ENCODE results near the gene RSPO1.
"Not testable (repeated sequence)": the region's sequence is repeated elsewhere in the genome, so short reads cannot be mapped to it uniquely, and the experiment has no call there.

The RSPO1 gene, protein sequence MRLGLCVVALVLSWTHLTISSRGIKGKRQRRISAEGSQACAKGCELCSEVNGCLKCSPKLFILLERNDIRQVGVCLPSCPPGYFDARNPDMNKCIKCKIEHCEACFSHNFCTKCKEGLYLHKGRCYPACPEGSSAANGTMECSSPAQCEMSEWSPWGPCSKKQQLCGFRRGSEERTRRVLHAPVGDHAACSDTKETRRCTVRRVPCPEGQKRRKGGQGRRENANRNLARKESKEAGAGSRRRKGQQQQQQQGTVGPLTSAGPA

DNA sequence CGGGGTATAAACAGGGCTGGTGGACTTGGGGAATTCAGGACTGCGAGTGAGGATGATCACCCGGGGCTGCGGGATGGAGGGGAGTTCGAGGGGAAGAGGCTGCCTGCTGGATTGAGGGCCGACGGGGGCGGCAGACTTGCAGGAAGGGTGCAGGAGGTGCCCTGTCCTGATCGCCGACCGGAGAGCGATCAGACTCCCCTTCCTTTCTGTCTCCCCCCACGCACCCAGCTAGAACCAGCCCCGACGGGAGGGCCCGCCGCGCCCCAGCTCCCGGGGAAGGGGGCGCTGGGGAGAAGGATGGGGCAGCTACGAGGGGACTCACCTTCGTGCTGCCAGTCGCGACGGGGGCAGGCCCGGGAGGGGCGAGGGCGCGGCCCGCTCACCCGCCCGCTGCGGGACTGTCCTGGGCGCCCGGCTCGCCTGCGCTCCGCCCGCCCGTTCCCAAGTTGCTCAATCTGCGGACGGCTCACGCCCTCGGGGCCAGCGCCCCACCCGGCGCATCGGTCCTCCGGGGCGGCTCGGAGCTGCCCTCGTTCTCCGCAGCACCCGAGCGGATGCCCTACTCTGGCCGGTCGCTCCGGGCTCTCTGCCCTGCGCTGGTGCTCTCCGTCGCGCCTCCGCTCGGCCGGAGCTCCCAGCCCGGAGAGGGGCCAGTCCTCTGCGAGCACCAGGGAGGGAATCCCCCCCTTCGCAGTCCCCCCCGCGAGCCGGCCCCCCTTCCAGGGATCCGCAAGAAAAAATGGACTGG lies at the start of gene RSPO1:
Gene RSPO1 (minus strand): TSS at position 649 of the 748 bp plus-strand sequence. CDS start 5,231 bp downstream, outside the sequence.
- DNase-seq (ENCODE audit: low read depth in 1 of 2, low spot score in 1 of 2), result no peak

DNA sequence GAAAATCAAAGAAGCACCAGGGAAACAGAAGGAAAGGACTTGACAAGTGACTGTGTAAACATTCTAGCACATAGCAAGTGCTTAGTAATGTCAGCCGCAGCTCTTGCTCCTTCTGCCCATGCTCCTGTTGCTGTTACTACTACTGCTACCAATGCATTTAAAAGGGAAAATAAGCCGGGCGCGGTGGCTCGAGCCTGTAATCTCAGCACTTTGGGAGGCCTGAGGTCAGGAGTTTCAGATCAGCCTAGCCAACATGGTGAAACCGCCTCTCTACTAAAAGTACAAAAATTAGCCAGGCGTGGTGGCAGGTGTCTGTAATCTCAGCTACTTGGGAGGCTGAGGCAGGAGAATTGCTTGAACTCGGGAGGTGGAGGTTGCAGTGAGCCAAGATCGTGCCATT lies 49.5 kb upstream of the RSPO1 start:
- DNase-seq (ENCODE audit: low read depth in 1 of 2, low spot score in 1 of 2), result not testable (repeated sequence)

DNA sequence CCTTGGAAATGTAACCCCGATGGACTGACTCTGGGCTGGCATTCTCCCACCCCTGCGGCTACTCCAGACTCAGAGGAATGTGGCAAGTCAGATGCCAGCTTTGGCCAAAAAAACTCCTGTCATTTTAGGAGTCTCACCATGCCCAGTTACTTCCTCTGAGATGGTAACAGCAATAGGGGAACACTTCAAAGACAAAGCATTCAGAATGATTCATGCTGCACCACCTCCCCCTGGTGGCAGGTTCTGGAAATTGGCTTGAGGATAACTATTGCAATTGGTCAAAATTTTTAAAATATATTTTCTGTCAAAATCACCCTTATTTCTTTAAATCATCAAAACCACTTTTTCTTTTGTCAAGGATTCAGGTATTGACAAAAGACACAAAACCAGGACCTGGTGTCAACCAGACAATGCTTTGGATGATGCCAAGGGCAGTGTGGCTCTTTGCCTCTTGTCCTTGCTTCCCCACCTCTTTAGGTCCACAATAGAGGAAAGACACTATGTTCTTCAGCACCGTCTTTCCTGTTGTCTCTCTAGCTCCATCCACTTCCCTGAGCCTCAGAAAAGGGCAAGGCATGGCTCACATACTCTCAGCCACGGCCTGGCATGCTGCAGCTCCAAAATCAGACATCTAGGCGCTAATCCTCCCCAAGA lies 47.8 kb upstream of the RSPO1 start:
- peak; percentile 56 to 69 for DNase-seq (ENCODE audit: low read depth in 1 of 2, low spot score in 1 of 2)

DNA sequence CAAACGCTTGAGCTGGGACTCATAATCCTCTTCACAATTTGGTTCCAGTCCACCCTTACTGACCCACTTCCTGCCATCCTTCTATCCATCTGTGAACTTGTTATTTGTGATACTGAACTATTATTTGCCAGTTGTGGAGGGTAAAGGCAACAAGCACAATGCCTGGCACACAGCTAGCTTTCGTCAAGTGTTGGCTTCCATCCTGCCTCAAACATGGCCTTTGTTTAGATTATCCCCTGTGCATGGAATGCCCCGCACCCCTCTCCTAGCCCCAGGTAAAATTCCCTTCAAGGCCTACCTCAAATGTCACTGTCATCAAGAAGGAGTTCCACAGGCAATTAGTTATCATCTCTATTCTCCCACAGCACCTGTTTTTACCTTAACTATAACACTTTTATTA lies 46.2 kb upstream of the RSPO1 start:
- DNase-seq (ENCODE audit: low read depth in 1 of 2, low spot score in 1 of 2), result no peak

DNA sequence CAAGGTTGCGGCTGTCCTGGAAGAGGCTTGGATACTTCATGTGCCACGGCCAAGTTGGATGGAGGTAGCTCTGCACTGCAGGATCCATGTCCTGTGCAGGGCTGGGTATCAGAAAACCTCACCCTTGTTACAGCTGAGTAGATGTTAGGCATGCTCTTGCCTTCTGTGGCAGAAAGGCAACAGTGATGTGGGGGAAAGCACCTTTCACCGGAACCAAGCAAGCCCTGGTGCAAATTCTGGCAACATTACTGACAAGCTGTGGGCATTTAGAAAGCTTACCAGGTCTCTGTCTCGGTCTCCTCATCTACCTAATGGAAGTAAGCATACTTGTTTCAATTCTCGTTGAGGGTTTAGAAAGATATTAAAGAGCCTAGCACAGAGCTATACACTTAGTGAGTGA lies 43.1 kb upstream of the RSPO1 start:
- DNase-seq (ENCODE audit: low read depth in 1 of 2, low spot score in 1 of 2), result no peak

DNA sequence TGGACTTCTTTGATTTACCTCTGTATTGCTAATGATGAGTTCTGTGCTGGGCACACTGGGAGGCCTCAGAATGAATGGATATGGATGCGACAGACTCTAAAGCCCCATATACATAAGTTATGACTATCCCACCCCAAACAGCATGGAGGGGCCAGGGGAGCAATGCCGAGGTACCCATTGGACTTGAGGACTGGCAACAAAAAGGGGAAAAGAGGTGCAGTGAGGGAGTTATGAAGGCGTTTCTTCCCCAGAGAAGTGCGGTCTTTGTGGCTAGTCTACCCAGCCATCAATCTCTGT lies 42.4 kb upstream of the RSPO1 start:
- no peak for DNase-seq (ENCODE audit: low read depth in 1 of 2, low spot score in 1 of 2)

DNA sequence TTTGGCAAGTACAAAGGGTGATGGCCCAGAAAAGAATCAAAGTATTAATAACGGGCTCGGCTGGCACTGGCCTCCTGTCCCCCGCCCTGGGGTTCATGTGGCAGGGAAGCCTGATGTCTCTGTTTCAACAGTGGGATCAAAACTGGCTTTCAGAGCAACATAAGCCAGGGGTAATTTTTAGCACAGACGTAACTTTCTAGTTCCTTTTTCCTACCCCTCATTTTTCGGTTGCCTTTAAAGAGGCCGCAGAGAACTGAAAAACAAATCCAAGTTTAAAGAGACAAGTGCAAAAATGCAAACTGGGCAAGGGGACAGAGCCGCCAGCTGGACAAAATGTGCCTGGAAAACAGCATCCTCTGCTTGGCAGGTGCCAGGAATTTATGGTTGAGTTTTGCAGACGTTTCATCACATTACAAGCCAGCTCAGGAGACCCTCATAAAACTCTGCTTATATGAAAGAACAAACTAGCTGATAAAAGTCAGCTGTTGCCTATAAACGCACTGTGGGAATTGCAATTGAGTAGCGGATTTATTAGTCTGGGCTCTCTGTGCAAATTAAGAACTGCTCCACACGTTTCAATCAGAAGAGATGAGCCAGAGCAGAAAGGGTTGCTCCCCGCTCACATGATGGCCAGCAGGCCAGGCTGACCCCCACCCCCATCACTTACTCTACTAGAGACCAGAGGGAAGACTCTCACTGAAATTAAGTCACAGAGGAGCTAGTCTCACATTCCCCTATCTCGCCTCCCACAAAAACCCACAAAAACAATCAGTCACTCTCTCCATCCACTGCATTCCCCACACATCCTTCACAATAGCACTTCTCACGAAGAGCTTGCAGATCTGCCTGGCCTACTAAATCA lies 41.8 kb upstream of the RSPO1 start:
- no peak for DNase-seq (ENCODE audit: low read depth in 1 of 2, low spot score in 1 of 2)

DNA sequence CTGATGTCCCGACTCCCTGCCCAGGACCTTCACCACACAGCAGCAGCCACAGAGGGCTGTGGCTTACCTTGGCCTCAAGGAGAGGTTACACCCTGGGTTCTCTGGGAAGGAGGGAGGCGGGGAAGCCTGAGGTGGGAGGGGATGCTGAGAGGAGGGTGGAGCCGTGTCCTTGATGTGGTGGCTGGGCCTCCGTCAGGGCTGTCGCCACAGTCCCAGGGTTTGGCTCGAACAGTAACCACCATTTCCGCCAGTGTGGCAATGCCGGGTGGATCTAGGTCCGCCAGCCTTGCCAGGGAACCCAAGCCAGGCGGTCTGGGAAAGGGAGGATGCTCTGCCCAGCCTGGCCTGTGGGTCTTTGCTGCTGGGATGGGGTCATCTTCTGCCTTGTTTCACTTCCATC lies 39.2 kb upstream of the RSPO1 start:
- DNase-seq (ENCODE audit: low read depth in 1 of 2, low spot score in 1 of 2), result no peak

DNA sequence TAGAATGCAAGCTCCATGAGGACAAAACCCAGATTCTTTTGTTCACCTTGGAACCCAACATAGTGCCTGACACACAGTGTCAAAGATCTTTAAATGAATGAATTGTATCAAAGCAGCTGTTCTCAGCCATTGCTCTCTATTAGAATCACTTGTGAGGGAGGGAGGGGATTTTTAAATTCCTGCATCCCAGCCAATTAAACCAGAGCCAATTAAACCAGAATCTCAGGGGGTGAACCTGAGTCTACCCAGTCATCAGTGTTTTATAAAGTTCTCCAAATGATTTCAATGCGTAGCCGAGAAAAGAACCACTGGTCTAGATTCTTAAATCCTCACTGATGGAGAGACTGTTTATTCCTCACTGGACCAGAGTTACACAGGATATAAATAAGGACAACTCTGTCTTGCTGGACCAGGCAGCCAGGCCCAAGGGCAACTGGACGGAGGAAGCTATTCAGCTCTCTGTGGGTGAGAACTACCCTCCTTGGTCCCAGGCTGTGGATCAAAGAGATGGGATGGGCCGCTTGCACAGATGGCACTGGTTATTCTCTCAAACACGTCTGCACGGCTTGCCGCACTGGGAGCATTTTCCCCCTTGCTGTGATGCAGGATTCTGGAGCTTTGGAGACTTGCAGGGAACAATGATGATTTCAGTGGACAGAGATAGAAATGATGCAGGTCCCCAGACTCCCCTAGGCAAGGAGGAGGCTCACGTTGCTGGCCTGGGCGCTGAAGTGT lies 37.6 kb upstream of the RSPO1 start:
- no peak for DNase-seq (ENCODE audit: low read depth in 1 of 2, low spot score in 1 of 2)

DNA sequence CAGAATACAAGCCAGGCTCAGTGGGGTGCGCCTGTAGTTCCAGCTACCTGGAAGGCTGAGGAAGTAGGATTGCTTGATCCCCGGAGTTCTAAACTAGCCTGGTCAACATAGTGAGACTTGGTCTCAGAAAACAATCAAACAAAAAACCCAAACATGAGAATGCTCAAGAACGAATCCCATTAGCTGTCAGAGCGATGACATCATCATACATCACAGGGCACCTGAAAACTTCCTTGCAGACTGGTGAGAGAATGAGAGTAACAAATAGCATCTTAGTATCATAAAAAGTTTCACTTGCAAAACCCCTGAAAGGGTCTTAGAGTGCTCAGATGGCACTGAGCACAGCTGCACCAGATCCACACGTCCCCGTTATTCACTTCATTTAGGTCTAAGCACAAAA lies 36.6 kb upstream of the RSPO1 start:
- no peak for DNase-seq (ENCODE audit: low read depth in 1 of 2, low spot score in 1 of 2)

DNA sequence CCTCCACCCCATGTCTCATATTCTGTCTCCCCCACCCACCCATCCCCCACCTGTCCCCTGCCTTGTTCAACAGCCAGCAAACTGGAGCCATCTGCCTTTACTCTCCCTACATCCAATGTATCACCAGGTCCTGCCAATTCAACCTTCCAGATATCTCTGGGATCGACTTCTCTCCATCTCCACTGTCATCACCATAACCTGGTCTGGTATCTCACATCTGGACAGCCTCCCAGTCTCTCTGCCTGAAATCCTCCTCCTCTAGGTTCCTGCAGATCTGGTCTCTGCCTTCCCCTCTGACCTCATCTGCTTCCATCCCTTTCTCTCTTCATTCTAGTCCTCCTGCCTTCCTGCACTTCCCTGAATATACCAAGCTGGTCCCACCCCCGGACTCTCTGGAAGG lies 35.4 kb upstream of the RSPO1 start:
- no peak for DNase-seq (ENCODE audit: low read depth in 1 of 2, low spot score in 1 of 2)

DNA sequence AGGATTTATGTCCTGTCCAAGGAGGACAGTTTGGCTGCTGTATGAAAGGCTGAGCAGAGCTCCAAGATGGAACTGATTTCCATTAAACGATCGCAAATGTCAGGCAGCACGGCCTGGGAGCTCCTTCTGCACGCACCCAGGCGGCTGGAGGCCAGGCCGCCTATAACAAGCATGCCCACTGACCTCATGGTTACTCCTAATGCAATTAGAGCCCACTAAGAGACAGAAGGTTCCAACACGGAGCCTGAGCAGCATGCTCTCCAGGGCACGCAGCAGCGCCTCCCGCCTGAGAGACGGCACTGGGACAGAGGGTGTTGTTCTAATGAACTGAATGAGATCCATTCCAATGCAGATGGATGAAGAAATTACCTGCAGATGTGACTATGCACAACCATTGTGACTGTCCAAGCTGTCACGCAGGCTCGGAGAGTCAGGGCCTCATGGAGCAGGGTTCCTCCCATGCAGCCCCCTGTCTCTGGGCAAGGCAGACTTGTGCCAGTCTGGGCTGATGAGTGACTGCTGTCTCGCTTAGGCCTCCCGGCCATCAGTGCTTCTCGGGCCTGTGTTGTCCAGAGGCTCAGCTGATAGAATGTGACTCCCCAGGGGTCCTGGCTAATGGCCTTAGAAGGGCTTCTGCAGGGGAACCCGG lies 32.5 kb upstream of the RSPO1 start:
- DNase-seq (ENCODE audit: low read depth in 1 of 2, low spot score in 1 of 2), result no peak

DNA sequence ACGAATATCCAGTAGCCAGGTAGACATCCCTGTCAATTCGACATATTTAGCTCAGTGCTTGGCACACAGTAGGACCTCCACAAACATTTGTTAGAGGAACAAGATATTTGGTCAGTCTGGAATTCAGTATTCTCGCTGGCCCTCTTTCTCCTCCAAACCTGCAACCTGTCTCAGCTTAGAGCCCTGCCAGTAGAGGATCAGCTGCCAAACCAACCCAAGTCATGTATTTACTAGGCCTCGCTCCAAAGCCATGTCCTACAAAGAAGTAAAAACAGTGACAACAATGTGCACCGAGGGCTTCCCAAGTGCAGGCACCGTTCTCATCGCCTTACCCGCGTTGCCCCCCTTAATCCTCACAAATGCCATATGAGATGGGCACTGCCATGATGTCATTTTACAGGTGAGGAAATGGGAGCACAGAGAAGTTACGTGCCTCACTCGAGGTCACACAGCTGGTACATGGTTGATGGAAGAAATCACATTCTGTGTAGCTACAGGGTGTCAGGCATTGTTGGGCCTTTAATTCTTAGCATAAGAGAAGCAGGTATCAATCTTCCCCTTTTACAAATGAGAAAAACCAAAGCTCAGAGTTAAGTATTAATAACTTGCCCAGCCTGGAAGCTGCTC lies 31.7 kb upstream of the RSPO1 start:
- DNase-seq (ENCODE audit: low read depth in 1 of 2, low spot score in 1 of 2), result no peak

DNA sequence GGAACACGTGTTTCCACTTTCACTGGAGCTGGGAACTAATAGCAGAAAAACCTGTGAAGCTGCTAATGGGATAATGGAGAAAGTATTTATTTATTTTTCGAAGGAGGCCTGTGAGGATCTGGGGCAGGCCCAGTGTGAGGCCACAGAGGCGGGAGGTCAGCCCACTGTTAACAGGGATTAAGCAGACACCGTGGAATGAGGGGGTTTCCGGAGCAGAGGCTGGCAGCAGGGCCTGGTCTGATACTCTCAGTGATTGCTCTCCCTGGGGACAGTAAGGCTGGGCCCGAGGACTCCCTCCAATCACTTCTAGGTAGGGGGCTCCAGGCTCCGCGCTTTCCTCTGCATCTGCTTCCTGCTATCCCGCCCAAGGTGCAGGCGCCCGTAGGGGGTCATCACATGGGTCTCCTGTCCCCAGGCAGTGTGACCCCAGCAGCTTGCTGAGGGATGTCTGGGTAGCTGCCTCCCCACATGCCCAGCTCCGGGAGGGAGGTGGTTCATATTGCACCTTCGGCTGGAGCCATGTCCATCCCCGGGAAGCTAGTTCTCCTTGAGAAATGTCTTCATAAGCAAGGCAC lies 28.8 kb upstream of the RSPO1 start:
- no peak for DNase-seq (ENCODE audit: low read depth in 1 of 2, low spot score in 1 of 2)

DNA sequence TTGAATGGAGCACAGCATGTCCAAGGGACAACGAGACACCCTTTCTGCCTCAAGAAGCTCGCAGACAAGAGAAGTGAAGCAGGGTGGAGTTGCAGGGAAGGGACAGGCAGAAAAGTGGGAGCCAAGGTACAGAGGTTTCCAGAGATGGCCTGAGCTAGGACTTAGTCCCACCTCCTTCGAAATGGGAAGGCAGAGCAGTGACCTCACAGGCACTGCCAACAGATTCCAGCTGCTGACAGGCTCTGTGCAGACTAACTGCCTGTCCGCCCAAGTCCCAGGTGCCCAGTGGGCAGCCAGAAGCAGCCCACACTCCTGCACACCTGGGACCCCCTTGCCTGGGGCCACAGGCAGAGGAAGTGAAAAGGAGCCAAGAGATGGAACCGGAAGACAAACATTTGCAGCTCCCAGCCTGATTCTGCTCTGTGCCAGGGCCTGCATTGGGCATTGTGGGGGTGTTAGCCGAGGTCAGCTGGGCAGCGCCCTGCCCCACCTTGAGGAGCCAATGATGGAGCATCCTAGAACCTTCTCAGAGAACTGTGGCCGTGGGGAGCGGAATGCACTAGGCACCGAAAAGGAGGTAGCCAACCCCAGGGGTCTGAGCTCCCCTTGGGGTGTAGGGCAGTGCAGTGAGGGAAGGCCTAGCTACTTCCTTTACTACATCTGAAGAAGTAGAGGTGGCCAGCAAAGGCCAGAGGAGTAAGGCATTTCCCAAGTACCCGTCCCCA lies 27.5 kb upstream of the RSPO1 start:
- no peak for DNase-seq (ENCODE audit: low read depth in 1 of 2, low spot score in 1 of 2)

DNA sequence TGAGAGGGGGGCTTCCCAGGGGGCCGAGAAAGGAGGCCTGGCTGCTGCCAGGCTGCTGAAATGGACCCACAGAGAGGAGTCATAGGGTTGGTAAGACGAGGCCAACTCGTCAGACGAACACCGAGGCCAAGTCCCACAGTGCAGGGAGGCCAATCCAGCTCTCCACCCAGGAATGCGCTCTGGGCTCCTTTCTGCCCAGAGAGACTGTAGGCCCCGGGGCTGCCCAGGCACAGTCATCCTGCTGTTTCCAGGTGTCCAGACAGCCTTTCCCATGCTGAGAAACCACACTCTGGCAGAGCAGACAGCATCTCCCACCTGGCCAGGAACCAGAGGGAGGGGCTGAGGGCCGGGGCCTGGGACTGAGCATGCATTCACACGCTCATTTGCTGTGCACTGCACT lies 26.7 kb upstream of the RSPO1 start:
- DNase-seq (ENCODE audit: low read depth in 1 of 2, low spot score in 1 of 2), result no peak

DNA sequence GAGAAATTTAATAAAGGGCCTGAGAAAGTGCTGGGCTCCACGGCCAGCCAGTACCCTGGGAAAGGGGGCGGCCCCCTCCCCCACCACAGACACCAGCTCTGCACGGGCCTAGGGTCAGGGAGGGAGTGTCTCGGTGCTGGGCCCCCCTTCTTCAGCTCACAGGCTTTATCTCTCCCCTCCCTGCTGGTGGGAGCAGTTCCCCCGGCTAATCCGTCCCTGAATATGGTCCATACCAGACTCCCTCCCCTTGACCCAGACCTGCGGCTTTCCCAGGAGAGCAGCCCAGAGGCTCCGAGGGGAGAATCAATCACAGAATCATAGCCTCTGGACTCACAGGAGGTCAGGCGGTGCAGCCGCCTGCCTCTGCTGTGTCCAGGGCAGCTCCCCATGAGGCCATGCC lies 26.0 kb upstream of the RSPO1 start:
- DNase-seq (ENCODE audit: low read depth in 1 of 2, low spot score in 1 of 2), result no peak

DNA sequence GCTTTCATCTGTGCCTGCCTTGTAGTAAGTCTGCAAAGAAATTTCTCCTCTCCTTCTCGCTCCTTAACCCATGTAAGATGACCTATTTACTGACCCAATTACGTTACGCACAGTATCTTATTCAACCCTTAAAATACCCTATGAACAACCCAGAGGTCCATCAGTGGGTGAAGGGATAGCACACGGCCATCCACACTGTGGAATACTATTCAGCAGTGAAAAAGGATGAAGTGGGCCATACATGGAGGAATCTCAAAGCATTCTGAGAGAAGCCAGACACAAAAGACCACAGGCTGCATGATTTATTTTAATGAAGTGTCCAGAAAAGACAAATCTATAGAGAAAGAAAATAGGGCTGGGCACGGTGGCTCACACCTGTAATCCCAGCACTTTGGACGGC lies 23.8 kb upstream of the RSPO1 start:
- no peak for DNase-seq (ENCODE audit: low read depth in 1 of 2, low spot score in 1 of 2)
